ENCODE results near the gene FLRT2. TPM values are rescaled to one million over a fixed set of nuclear protein-coding genes. Genes with fewer than 3 reads are reported as not detected.

FLRT2 gene
- total and polyA plus RNA-seq, 2 donors (not counting 1 experiment from before 2014, with no cell fraction given) = not detected

DNA sequence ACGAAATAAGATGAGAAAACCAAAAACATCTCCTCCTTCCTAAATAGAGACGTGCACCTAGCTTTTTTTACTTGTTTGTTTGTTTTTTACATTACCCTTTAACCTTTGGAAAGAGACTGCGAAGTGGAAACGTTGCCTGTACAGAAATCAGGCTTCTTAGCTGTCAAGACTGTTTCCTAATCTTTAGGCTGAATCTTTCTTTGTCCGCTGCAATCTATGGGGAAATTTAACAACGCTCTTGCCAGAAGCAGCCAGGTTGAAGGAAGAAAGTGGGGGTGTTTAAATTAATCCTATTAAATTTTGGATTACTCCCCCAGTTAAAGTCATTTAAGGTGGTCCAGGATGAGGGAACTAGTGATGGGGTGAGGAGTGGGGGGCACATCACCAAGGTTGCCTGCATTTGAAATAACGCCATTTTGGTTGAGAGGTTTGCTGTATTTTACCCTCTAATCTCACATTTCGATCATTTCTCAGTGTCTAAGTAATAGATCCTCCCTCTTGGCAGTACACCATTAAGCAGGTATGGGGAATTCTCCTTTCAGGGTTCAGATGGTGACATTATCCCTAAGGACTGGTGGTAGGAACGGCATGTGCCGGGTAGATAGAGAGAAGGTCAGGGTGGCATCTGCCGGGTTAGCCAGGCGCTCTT is 2.6 kb downstream of the FLRT2 start:
- H3K4me3 ChIP-seq (ENCODE audit: control extremely low read depth in 1 of 5, extremely low read depth in 1 of 5, insufficient read depth in 1 of 5, low read depth in 2 of 5, low read length in 4 of 5) = peak overlapping the region in 1 of 5 experiments; percentile 11
- ATAC-seq (ENCODE audit: low read depth) (no peak), DNase-seq (no peak)
- H3K4me1 Mint-ChIP-seq = peaks cover 2% of the 10 kb centered on the region
- no peak overlapping the region for H2AFZ ChIP-seq (ENCODE audit: insufficient read depth, low read depth, low read length, poor library complexity, severe bottlenecking)
- no peaks in the 10 kb centered on the region for H3K79me2 ChIP-seq (ENCODE audit: control insufficient read depth, insufficient read depth, low read length)
- H3K27ac ChIP-seq (ENCODE audit: low read length in 2 of 2) = no peak overlapping the region
- no peak overlapping the region for H3K27ac Mint-ChIP-seq
- no peaks in the 10 kb centered on the region for H3K36me3 ChIP-seq (replicated peaks in 1 of 2; ENCODE audit: control extremely low read depth in 1 of 2, control insufficient read depth in 1 of 2, extremely low read depth in 1 of 2, insufficient read depth in 2 of 2, low read length in 1 of 2)
- CTCF ChIA-PET = no interaction called here
- TF ChIP-seq, protein P1, sequence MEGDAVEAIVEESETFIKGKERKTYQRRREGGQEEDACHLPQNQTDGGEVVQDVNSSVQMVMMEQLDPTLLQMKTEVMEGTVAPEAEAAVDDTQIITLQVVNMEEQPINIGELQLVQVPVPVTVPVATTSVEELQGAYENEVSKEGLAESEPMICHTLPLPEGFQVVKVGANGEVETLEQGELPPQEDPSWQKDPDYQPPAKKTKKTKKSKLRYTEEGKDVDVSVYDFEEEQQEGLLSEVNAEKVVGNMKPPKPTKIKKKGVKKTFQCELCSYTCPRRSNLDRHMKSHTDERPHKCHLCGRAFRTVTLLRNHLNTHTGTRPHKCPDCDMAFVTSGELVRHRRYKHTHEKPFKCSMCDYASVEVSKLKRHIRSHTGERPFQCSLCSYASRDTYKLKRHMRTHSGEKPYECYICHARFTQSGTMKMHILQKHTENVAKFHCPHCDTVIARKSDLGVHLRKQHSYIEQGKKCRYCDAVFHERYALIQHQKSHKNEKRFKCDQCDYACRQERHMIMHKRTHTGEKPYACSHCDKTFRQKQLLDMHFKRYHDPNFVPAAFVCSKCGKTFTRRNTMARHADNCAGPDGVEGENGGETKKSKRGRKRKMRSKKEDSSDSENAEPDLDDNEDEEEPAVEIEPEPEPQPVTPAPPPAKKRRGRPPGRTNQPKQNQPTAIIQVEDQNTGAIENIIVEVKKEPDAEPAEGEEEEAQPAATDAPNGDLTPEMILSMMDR (IDR thresholded peaks at IDR 0.05) = no peak
- no peak for TF ChIP-seq EZH2 (IDR thresholded peaks at IDR 0.05; ENCODE audit: borderline replicate concordance, insufficient read depth, low read depth, low read length, poor library complexity, severe bottlenecking)
- intact Hi-C loops (cut with micrococcal nuclease) = no loop called here
- H3K9ac ChIP-seq (ENCODE audit: low read length) = no peak overlapping the region
- peaks cover 68% of the 10 kb centered on the region for H3K27me3 Mint-ChIP-seq
- H3K4me2 ChIP-seq (replicated peaks; ENCODE audit: low read depth, low read length, poor library complexity, severe bottlenecking) = no peak overlapping the region
- POLR2A ChIA-PET = no interaction called here
- H3K4me1 ChIP-seq (ENCODE audit: control insufficient read depth in 2 of 2, insufficient read depth in 2 of 2, low read length in 2 of 2) = peaks cover 0 to 3% of the 10 kb centered on the region in 2 donors
- peaks cover 0 to 56% (median 21%) of the 10 kb centered on the region in 4 experiments for H3K27me3 ChIP-seq (replicated peaks in 1 of 4; ENCODE audit: control extremely low read depth in 1 of 4, control insufficient read depth in 3 of 4, insufficient read depth in 4 of 4, low read length in 3 of 4)
- no peak overlapping the region for H3K4me3 Mint-ChIP-seq
- H3K9me3 Mint-ChIP-seq (ENCODE audit: insufficient read depth) = no peaks in the 10 kb centered on the region
- H3K9me3 ChIP-seq (ENCODE audit: control extremely low read depth in 1 of 3, control insufficient read depth in 2 of 3, insufficient read depth in 1 of 3, low read length in 2 of 3) = peaks cover 0 to 43% (median 0%) of the 10 kb centered on the region in 3 donors
- 14% methylated on average over 7 of the region's 12 CpGs for WGBS (ENCODE audit: insufficient coverage)
- H4K20me1 ChIP-seq (ENCODE audit: control insufficient read depth, insufficient read depth, low read length, poor library complexity, severe bottlenecking) = no peaks in the 10 kb centered on the region

DNA sequence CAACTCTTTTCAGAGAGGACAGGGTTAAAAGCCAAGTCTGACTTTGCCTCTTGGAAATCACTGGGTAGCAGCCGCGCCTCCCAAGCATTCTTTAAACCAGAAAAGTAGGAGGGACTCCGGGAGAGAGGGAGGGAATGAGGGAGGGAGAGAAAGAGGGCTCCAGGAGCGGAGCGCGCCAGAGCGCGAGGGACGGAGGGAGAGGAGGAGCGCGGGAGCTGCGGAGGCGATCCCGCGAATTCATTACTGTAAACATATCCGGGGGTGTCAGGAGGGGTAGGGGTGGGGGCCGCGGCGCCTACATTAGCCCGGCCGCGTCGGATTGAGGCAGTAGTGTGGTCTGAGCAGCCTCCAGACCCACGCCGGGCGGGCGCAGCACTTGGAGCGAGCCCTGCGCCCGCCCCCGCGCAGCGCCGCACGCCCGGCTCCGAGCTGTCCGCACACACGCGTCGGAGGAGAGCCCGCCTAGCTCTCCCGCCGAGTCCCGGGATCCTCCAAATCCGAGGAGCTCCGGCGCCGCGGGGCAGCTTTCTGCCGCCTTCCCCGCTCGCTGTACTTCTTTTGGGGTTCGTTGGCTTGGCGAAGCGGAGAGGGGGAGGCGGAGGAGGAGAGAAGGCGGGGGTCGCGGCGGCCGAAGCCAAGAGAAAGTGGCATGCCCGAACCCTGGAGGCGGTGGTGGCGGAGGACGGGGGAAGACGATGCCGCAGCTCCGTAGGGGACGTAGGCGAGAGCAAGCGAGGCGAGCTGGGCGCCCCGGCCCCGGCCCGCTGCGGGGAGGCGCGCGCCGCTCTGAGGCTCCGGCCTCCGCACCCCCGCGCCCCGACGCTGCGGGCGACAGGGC is 3.3 kb downstream of the FLRT2 start:
- H3K27ac Mint-ChIP-seq = no peak overlapping the region
- Histone ChIP-seq H3K9ac (ENCODE audit: low read length) (no peak overlapping the region), H3K79me2 (ENCODE audit: control insufficient read depth, insufficient read depth, low read length) (no peaks in the 10 kb centered on the region), H3K27me3 (replicated peaks in 1 of 4; ENCODE audit: control extremely low read depth in 1 of 4, control insufficient read depth in 3 of 4, insufficient read depth in 4 of 4, low read length in 3 of 4) (peaks cover 0 to 56% (median 20%) of the 10 kb centered on the region in 4 experiments), H3K4me3 (ENCODE audit: control extremely low read depth in 1 of 5, extremely low read depth in 1 of 5, insufficient read depth in 1 of 5, low read depth in 2 of 5, low read length in 4 of 5) (no peak overlapping the region), H3K9me3 (ENCODE audit: control extremely low read depth in 1 of 3, control insufficient read depth in 2 of 3, insufficient read depth in 1 of 3, low read length in 2 of 3) (peaks cover 0 to 43% (median 0%) of the 10 kb centered on the region in 3 donors), H2AFZ (ENCODE audit: insufficient read depth, low read depth, low read length, poor library complexity, severe bottlenecking) (no peak overlapping the region), H3K4me1 (ENCODE audit: control insufficient read depth in 2 of 2, insufficient read depth in 2 of 2, low read length in 2 of 2) (peaks cover 0 to 3% of the 10 kb centered on the region in 2 donors), H3K4me2 (replicated peaks; ENCODE audit: low read depth, low read length, poor library complexity, severe bottlenecking) (no peak overlapping the region), H3K27ac (ENCODE audit: low read length in 2 of 2) (no peak overlapping the region), H3K36me3 (replicated peaks in 1 of 2; ENCODE audit: control extremely low read depth in 1 of 2, control insufficient read depth in 1 of 2, extremely low read depth in 1 of 2, insufficient read depth in 2 of 2, low read length in 1 of 2) (no peaks in the 10 kb centered on the region), H4K20me1 (ENCODE audit: control insufficient read depth, insufficient read depth, low read length, poor library complexity, severe bottlenecking) (no peaks in the 10 kb centered on the region)
- no peak for ATAC-seq (ENCODE audit: low read depth)
- ChIA-PET CTCF (no interaction called here), POLR2A (no interaction called here)
- no peak overlapping the region for H3K4me3 Mint-ChIP-seq
- no peaks in the 10 kb centered on the region for H3K9me3 Mint-ChIP-seq (ENCODE audit: insufficient read depth)
- peaks cover 62% of the 10 kb centered on the region for H3K27me3 Mint-ChIP-seq
- intact Hi-C loops (cut with micrococcal nuclease) = no loop called here
- peaks cover 2% of the 10 kb centered on the region for H3K4me1 Mint-ChIP-seq
- 5% methylated on average over 90 of the region's 90 CpGs for whole genome bisulfite sequencing (ENCODE audit: insufficient coverage)
- TF ChIP-seq EZH2 (IDR thresholded peaks at IDR 0.05; ENCODE audit: borderline replicate concordance, insufficient read depth, low read depth, low read length, poor library complexity, severe bottlenecking) = no peak
- DNase-seq = no peak

All from B cell (primary cell).